GM21447 (cell line): ENCODE results near the gene EFNB1.

Source experiments
- ATAC-seq: cut with Tn5 transposase; IDR thresholded peaks from one replicate; pipeline ENCODE4 v1.9.1; 2021; ENCODE audit not compliant: unreplicated experiment

The EFNB1 gene

DNA sequence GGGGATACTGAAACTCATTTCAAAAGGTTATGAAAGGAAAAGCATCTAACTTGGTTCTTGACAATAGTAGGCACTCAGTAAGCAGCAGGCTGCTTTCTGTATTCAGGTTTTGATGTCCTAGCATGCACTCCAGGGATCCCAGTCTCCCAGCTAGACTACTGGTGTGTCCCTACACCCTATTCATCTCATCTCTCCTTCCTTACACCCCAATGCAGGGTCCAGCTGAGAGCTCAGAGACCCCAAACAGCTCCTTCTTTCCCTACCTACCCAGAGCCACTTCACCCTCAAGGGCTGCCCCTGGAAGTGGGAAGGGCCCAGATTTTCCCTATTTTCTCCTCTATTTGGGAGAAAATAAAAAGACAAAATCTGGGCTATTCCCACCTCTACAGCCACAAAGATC lies 1.6 kb upstream of the EFNB1 start:
- no peak for ATAC-seq

GRCh38 chrX:68827848-68828624 lies 785 bp upstream of the EFNB1 start:
- no peak for ATAC-seq

DNA sequence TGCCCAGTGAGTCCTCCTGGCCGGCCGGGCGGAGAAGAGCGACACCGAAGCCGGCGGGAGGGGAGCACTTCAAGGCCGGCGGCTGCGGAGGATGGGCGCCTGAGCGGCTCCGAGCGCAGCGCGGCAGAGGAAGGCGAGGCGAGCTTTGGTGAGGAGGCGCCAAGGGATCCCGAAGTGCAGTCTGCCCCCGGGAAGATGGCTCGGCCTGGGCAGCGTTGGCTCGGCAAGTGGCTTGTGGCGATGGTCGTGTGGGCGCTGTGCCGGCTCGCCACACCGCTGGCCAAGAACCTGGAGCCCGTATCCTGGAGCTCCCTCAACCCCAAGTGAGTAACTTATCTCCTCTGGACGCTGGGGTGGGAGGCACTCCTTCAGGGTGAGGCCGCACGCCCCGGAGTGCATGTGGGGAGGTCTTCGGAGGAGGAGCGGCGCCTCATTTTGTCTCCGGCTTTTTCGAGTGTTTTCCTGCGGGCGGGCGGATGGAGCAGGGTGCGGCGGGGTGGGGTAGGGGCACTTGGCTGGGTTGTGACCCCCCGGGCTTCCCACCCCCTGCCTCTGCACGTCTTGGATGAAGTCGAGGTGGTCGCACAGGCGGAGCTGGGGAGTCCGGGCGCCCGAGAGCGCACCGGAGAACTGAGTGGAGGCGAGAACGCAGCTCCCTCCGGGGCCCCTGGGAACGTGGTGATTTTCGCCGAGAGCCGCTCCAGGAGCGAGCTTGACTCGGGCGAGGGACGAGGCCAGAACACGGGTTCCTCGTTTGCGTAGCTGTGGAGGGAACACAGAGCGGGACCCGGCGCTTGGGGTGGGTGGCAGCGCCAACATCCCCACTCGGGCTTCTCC lies 979 bp downstream of the EFNB1 start:
- no peak for ATAC-seq

DNA sequence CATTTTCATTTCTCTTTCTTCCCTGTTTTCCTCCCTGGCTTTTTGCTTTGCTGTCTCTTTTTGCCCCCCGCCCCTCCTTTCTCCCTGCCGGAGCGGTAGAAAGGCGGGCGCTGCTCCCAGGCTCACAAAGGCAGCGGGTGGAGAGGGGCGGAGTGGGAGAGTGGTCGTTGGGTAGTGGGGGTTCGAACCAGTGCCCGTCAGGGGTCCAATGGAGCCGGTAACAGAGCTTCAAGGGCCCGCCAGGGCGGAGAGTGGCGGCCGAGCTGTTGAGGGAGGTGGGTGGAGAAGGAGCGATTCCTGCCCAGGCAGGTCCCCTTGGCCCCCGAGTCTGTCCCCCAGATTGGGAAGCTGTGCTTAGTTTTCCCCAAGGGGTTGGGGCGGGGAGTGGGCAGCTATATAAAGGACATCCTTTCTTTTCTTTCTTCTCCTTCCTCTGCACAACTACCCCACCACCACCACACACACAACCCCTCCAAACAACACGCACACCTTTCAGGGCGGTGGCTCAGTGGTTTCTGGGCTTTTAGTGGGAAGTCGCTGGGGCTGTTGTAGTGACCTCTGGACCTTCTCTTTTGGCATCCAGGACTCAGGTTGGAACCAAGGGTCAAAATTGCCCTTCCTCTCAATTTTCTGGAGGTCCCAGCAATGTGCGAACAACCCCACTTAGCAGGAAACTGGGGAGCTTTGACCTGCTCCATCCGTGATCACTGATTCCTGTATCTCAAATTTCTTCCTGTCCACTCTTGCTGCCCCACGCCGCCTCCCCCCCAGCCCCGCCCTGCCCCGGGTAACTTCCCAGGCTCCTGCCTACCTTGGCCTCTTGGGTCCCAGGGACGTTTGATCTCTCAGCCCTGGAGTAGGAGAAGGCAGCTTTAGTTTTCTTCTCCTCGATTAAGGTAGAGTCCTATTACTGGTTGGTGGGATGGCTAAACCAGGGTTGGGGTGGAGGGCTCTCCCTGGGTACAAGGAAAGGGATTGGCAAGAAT lies 1.9 kb downstream of the EFNB1 start:
- no peak for ATAC-seq

GRCh38 chrX:68831405-68832100 lies 2.7 kb downstream of the EFNB1 start:
- no peak for ATAC-seq

DNA sequence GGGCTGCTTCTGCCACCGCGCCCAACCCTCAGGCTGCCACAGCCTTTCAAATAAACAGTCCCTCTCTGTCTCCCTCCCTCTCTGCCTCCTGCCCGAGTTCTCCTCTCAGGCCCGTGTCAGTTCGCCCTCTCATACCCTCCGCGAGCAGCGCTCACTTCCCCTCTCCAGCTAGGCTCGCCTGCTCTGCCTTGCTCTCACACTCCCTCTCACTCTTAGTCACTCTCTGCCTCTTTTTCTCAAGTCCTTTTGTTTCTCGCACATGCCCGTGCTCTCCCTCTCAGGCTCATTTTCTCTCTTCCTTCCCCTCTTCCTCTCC lies 3.2 kb downstream of the EFNB1 start:
- ATAC-seq = no peak

DNA sequence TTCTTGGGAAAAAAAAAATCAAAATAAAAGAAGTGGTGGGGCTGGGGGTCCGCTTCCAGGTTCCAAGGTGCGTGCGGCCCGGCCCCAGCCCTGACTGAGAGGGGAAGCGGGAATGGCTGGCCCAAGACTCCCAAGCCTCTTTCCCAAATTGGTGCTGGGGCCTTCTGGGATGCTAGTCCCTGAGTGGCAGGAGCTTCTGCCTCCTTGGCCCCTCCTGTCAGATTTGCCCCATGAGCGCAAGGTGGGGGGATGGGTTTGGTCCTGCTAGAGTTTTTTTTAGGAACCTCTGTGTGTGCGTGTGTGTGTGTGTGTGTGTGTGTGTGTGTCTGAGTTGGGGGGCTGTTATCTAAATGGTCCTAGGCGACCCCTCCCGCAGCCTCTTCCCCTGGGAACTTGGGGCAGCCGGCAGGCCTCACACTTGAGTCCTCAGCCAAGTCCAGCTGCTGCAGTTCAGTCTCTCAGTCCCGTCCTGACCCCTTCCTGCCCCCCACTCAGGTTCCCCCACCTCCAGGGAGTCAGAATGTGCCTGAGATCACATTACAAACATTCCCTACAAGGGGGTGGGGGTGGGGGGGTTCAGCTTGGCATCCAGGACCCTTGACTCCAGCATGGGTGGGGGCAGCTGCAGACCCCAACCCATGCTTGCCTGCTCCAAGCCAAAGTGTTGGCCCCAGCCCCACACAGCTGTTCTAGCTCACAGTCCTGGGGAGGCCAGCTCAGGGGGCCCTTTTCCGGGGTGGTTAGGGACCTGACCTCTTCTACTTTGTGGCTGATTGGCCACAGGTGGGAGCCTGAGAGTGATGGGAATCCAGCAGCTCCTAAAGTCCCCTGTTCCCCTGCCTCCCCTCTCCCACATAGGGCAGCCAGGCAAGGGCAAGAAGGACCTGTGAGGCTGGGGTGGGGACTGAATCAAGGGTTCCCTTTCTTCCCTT lies 4.0 kb downstream of the EFNB1 start:
- no peak for ATAC-seq

DNA sequence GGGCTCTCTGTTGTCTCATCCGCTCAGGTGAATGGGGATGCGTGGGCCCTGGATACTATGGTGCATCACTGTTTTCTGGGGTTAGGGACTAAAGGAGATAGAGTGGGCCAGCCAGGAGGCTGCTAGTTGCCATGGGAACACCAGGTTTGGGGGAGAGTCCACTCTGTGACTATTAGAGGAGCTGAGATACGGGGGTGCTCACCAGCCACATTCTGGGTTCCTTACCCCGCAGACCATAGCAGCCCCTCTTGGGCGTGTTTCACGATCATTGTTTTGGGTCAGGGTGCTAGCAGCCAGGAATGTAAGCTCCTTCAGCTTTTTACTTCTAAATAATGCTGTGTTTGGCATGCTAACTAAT lies 4.6 kb downstream of the EFNB1 start:
- ATAC-seq = no peak

- ATAC-seq = no peak
Observed at GRCh38 chrX:68833855-68834331, 5.1 kb downstream of the EFNB1 start.

DNA sequence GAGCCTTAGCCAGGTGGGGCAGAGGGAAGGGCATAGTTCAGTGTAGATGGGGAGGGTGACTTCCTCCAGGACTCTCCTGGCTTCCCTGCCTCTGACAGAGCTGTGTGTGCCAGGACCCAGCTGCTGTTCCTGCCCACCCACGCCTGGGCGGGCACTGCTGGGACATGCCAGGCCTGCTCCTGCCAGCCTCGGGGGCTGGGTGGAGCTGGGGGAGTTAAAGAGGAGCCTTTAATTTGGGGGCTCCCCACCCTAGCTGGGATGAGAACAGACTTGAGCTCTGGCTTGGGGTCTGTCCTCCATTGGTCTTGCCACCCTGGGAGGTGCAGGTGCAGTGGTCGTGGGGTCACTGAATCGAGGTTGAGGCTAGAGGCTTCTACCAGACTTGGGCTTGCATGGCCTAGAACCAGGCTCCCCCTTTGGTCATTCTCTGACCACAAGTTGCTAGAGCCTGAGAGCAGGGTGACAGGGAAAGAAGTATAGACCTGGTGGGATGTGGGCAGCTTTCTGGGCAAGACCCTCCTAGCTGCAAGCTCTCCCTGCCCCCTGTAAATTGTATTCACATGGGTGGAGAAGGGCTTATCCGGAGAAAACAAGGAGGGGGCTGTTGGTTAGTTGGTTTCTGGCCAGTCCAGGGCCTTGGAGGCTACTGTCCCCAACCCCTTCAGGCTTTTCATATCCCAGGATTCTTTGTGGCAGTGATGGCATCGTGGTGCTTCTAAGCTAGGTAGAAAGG lies 5.7 kb downstream of the EFNB1 start:
- ATAC-seq = no peak

GRCh38 chrX:68835104-68835442 lies 6.3 kb downstream of the EFNB1 start:
- ATAC-seq = no peak

DNA sequence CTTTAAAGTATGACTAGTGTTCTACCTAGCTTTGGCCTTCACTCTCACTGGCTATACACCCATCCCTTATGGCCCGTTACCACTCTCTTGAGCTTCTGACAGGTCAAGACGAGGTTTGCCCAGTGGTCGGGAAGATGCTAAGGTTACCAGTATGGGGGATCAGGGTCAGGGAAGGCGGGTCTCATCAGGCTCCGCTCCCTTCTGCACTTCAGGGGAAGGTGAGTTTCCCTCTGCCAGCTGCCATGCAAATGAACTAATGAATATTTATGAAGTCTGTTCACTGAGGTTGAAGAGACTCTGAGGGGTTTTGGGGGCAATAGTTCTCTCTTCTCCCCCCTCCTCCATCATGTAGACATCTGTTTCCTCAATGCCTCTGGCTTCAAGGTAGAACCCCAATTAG lies 6.6 kb downstream of the EFNB1 start:
- no peak for ATAC-seq

DNA sequence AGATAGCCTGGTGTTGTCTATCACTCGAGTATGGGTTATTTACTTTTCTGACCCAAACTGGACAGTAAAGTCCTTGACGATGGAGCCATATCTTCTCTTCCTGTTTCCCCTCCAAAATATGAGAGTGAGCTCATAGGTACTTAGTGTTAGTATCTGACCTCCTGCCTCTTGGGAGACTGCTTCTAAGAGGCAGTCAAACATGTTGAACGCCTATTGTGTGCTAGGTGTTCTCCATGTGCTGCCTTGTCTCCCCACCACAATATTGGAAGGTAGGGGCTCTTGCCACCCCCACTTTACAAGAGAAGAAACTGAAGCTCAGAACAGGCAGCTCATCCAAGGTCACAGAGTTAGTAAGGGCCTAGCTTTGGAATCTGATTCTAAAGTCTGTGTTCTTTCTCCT lies 8.3 kb downstream of the EFNB1 start:
- ATAC-seq = no peak

- ATAC-seq = no peak
Observed at GRCh38 chrX:68838571-68838910, 9.7 kb downstream of the EFNB1 start.

DNA sequence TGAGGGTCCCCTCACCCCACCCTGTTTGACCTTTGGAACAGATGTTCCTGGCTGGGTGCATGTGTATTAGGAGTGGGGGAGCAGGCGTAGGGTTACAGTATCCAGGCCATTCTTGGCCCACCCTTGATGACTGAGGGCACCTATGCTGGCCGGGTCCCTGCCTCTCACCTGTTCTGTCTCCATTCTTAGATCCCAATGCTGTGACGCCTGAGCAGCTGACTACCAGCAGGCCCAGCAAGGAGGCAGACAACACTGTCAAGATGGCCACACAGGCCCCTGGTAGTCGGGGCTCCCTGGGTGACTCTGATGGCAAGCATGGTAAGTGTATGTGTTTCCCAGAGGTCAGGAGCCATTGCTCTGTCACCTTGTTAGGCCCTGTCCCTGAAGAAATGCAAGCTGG lies 10.9 kb downstream of the EFNB1 start:
- no peak for ATAC-seq

- no peak for ATAC-seq
Observed at GRCh38 chrX:68840256-68840655, 11.4 kb downstream of the EFNB1 start.

DNA sequence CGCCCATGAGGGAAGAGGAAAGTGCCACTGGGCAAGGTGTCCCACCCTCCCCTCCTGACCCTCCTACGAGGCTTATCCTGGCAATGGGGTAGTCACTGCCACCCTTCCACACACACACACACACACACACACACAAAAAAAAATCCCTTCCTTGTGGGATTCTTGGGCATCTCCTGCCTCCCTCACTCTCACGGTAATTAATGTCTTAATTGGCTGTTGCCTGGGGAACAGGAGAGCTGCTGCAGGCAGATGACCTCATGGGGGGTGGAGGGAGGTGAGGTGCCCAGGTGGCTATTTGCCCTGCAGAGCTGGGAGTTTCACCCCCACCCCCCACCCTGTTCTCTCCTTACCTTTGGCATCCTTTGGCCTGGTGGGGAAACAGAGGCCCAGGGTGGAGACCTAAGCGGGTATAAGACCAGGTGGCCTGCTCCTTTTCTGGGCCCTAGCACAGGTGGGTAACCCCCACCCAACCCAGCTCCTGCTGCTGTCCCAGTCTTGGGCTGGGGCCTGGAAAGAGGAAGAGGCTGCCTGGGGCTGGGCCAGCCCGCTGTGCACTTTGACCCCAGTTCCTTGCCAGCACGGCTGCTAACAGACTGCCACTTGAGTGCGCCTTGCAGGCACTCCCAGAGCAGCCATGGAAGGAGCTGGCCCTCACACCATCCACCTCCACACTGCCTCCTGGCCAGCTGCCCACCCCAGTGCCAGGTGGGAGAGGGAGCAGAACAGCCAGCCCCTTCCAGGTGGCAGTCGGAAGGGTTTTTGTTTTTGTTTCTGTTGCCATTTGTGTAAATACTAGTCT lies 12.6 kb downstream of the EFNB1 start:
- ATAC-seq = no peak

DNA sequence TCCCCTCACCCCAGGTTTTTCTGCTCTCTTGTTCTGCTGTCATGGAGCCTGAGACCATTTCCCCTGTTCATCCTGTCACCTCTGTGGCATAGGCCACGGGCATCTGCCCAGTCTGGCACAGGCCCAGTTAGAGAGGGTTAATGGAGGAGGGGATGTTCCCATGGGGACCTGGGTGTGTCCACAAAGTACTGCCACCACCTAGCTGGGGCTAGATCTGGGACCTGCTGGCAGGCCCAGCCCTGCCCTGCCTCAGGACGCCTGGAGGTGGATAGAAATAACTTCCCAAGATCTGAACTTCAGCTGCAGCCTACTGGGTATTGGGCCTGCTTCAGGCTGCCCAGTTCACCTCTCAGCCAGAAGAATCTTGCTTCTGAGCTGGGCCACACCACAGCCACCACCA lies 13.5 kb downstream of the EFNB1 start:
- no peak for ATAC-seq
